Middle frontal gyrus (tissue), 1 donor: ENCODE data around the gene YARS1.

ENCODE experiments used
- DNase-seq: peaks from one replicate; pipeline ENCODE4 v3.0.0-alpha.2; 2015; ENCODE audit warnings: low spot score; ENCODE audit errors: extremely low spot score

YARS1 gene

DNA sequence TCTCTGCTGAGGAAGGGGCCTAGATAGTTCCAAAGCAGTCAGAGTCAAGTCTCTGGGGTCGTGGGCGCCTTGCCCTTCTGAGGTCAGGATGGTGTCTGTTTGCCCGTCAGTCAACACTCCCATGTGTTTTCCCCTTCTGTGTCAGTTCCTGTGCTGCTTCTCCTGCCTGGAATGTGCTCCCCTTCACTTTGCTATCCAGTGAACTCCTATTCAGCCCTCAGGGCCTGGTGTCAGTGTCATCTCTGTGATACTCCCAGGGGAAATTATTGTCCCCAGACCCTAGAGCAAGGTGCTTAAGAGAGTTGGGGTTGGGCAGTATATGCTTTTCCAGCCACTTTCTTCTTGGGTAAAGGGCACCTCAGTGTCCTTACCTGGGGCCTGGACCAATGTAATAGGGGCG lies 68.8 kb downstream of the YARS1 start:
- no peak for DNase-seq

DNA sequence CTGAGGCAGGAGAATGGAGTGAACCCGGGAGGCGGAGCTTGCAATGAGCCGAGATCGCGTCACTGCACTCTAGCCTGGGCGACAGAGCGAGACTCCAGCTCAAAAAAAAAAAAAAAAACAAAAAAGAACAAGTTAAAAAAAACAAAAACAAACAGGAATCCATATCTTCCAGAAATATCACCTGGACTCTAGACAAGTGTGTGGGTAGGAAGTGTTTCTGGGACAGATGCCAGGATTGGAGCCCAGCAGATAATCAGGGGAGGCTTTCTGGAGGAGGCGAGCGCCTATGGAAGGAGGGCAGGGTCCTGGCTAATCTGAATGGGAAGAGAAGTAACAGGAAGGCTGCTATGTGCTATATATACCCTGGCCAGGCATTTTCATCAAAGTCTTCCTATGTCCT lies 71.0 kb downstream of the YARS1 start:
- no peak for DNase-seq

DNA sequence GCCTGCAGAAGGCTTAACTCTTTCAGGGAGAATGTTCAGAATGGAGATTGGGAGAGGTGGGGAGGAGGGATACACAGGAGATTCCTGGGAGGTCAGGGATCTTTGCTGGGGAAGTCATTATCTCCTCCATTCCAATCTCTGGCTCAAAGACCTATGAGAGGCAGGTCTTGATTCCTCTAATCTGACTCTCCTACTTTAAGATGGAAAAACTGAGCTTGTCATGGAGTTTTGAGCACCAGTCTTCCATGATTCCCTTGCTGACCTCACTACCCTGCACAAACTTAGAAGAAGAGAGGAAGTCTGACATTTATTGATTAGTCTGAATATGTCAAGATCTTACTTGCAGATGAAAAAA lies 73.1 kb downstream of the YARS1 start:
- no peak for DNase-seq

DNA sequence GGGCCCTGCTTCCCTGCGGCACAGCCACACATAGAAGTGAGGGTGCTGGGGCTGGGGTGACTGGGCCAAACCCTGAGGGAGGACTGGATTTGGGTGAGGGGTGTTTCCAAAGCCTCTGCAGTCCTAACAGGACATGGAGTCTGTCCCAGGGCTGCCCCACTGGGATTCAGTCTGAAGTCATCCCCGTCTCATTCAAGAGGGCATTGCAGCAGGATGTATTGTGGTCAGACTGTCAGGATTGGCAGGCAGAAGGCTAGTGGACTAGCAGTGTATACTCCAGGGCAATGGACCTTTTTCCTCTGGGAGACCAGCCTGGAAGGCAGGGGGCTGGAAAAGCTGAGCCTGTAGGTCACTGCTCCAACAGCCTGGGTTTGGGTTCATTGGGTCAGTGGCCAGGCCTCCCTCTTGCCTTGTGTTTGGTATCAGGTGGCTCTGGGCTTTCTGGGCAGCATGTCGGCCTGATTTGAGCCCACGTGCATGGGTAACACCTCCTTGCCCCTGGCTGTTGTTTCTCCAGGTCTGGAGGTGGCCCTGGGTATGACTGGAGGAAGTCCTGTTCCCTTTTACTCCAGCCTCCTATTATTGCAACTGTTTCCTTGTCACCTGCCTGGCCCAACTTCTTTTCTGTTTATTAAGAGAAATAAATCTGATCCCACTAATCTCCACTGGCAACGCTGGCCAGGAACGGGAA lies 73.6 kb downstream of the YARS1 start:
- DNase-seq: no peak

DNA sequence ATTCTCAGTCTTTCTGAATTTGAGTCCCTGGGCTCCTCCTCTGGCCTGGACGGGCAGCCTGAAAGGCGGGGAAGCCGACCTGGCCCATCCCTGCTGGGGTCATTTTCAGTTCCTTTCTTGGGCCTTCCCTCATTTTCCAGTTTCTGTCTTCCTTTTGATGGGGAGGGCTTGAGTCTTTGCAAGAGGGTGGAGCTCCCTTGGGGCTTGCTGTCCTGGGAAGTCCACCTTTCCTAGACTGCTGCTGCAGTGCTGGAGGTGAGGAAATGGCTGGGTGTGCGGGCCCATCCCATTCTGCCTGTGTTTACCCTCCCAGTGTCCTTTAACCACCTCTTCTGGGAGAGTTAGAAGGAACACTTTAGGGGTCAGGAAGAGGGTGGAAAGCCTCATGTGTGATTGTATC lies 74.2 kb downstream of the YARS1 start:
- DNase-seq: no peak

DNA sequence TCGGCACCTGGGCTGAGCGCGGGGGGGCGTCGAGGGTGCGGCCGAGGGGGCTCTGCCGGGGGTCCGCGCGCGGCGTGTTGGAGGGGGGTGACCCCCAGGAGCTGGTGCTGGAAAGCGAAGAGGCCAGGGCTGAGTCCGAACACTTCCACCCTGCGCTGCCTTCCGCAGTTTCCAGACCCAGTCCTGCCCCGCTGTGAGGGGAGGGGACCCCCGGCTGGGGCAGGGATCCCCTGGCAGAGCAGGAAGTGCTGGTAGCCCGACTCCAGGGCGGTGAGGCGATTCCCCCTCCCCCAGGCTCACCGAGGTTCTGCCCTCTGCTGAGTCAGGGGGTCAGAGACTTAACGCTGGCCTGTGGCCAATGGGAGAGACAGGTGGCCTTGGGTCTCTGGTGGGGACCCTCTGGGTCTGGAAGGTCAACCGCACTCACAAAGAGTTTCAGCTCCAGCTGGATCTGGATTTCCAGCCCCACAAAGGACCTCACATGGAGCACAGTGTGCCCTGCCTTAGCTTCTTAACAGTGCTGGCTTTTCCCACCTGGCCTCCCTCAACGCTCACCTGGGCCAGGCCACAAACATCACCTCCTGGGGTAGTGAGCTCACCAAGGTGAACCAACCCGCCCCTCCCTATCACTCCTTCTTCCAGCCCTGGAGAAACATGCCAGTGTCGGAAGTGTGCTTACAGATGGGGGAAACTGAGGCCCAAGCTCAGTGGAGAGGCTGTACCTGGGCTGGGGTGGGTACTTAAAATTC lies 74.8 kb downstream of the YARS1 start:
- no peak for DNase-seq

DNA sequence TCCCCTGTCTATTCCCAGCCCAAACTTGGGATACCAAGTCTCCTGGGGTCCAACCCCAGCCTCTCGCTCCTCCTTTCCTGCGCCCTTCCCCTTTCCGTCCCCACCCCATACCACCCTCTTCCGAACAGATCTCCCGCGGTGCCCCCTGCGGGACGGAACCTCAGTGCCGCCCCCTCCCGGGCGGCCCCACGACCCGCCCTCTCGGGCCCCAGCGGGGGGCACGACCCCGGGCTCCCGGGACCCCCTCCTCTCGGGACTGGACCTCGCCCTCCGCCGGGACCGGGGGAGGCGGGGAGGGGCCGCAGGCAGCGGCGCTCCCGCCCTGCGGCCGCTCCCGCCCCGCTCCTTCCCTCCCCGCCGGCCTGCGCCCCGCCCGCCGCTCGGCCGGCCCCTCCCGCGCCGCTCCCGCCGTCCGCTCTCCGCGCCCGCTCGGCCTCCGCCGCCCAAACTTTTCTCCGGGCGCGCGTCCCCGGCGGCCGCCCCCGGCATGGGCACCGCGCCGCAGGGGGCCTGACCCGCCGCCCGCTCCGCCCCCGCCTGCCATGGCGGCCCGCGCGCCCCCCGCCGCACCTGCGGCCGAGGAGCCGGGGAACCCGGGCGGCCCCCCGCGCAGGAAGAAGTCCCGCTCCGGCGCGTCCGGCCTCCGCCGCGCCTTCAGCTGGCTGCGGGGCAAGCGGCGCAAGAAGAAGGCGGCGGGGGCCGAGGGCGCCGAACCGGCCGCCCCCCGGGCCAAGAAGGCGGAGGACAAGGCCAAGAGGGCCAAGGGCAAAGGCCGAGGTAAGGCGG lies 75.6 kb downstream of the YARS1 start:
- DNase-seq: no peak

DNA sequence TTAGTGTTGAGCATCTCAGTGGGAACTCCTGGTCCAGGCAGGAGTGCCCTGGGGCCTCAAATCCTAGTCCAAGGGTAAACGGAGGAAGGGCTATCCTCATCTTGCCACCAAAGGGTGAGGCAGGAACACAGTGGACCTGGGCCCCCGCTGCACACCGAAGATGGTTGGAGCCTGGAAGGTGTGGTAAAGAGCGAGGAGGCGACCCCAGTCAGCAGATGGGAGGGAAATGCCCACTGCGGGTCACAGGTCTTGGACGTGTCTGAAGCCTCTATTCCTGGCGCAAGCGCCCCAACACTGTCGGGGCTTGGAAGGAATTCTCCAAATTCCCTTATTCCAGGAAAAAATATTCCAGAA lies 76.1 kb downstream of the YARS1 start:
- no peak for DNase-seq

DNA sequence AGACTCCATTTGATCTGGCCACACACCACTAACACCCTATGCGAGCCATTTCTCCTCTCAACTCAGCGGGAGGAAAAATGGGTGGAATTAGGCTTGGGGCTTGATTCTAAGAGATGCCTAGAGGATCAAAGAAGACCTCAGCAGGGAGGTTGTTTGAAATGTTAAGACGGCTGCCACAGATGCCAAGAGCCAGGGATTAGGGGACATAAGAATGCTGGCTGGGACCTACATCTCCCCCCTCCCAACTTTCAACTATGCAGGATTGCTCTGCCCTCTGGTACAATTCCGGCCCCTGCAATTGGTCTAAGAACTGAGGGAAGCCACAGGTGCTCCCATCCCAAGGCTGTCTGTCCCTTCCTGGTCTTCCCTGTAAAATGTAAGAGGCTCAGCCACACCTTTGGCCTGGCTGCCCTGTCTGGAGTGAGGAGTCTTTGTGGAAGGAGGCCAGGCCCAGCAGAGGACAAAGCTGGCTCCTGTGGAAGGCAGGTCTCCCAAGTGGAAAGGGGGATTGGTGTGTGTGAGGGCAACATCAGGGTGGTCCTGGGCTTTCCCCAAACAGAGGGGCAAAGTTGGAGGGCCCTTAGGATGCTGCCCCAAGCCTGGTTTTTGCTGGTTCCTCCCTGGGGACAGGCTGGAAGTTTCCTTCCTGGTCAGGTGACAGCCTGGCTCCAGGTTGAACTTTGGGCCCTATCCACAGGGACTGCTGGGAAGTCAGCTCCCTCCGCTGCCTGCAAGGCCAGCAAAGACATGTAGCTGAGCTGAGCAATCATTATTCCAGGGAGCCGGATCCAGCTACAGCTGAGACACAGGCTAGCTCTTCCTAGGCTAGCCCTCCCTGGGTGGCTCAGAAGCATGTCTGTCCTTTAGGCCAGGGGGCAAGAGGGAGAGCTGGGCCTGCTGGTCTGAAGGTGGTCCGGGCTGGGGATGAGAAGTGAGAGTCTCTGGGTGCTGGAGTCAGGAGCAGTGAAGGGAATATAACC lies 80.1 kb downstream of the YARS1 start:
- DNase-seq: no peak

DNA sequence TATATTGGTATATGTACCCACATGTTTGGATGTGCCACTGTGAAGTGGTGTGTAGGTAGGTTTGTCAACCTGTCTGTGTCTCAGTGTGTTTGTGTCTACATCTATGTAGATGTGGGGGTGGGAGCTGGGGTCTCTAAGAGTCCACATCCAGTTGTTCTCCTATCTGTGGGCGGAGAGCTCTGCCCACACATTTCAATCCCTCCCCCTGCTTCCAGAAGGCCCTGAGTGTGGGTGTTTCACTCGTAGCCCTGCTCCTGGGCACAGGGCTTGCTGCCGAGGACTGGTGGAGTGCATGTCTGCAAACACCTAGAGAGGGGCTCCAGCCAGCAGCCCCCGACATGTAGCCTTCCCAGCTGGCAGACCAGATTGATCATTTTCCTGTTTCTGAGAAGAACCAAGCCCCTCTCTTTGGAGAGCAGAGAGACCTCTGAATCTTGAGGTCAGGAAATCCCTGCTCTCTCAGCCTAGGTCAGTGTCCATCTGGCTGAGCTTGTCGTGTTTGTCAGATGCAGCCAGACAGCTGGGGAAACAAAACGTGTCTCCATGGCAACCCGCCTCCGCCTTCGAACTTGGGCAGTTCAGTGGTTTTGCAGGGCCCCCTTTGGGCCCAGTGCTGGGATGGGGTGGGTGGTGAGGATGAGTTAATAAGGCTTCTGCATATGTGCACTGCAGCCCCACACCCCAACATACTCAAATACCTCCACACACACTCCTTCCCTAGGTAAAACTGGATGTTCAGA lies 83.4 kb downstream of the YARS1 start:
- DNase-seq: no peak

DNA sequence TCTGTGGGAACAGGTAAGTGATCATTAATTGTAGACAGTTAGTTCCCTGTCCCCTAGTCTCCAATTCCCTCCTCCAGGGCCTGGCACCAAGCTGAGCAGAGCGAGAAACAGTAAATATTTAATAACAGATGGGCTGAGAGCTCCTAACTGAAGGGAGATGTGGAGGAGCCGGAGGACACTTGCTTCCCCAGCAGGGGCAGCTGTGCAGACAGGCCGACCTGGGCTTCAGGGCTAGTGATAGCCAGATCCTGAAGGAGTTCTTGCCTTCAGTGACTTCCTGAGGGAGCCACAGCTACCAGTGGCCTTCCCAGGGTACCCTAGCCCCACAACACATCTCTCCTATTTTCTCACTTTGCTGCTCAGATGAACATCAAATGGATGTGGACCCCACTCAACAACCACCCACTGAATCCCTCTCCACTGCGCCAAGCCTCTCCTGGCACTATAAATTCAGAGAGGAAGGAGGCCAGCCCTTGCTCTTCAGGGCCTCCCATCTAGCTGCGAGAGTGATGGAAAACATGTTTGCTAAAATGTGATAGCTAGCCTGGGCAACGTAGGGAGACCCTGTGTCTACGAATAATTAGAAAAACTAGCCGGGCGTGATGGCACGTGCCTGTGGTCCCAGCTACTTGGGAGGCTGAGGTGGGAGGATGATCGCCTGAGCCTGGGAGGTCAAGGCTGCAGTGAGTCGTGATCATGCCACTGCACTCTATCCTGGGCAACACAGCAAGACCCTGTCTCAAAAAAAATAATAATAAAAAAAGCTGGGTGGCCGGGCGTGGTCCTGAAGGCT lies 87.7 kb downstream of the YARS1 start:
- DNase-seq: no peak

DNA sequence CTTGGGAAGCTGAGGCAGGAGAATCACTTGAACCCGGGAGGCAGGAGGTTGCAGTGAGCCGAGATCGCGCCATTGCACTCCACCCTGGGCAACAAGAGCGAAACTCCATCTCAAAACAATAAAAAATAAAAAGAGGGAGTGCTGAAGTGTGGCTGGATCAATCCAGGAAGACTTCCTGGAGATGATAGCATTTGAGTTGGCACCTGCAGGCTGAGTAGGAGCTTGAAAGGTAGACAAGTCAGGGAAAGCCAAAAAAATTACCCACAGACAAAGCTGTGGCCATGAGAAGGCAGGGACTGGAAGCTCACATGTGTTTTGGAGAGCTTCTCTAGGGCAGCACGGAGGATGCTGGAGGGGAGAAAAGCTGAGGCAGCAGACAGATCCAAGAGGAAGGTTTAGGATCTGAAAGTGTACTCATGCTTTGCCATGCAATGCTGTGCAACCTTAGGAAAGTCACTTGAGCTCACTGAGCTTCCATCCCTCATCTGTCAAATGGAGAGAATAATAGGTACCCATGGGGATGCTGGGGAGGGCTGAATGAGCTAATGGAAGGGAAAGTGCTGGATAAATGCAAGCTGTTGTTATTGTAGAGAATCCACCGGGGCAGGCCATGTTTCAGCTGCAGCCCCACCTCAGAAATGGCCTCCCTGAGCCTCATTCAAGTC lies 88.6 kb downstream of the YARS1 start:
- DNase-seq: no peak

DNA sequence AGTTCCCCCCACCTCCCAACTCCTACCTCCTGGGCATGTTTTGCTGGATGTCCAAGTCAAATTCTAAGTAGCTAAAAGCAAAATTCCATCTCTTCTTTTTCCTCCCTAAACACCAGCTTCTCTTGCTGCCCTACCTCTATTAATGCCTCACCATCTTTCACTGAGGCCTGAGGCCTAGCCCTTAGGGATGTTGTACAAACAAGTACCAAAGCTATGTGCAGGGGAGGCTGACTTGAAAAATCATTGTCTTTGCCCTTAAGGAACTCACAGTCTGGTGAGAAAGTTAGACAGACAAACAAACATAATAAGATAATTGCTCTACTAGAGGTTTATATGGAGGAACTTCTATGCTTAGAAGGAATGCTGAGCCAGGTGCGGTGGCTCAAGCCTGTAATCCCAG lies 89.3 kb downstream of the YARS1 start:
- no peak for DNase-seq

DNA sequence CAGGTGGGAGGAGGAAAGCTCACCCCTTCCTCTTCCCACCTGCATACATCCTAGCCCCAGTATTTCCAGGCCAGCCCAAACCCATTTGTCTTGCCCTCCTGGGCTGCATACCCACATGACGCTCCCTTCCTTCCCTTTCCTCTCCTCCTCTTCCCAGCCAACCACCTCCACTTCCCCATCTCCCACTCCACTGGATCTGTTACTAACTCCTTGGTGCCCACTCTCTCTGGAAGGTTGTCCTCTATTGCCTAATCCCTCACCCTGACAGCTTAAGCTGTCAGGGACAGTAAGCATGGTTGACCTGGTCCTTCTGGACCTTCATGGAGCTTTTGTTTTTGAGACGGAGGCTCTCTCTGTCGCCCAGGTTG lies 91.6 kb downstream of the YARS1 start:
- no peak for DNase-seq
